Activated CD8-positive, alpha-beta T cell treated with anti-CD3 and anti-CD28 coated beads for 36 hours (primary cell): Measurements from ENCODE around the gene ZNF286A. TPM values are rescaled to one million over a fixed set of nuclear protein-coding genes. Genes with fewer than 3 reads are reported as not detected.
"Not testable (repeated sequence)": the region's sequence is repeated elsewhere in the genome, so short reads cannot be mapped to it uniquely, and the experiment has no call there.

ENCODE experiments used
- ATAC-seq: fragments of 200-7000 bp; cut with Tn5 transposase; one replicate; pipeline ENCODE4 v1.10.0; 2021; ENCODE audit warnings: mild to moderate bottlenecking, moderate library complexity
- CTCF ChIA-PET: fragments of 350-600 bp; sonication (Branson Sonifier 250); formaldehyde crosslinking; loops from one replicate; lab custom pipeline; 2021; ENCODE audit warnings: antibody characterized with exemption; lab: Charles Lee
- POLR2A ChIA-PET: fragments of 350-600 bp; sonication (Branson Sonifier 250); formaldehyde crosslinking; loops from one replicate; lab custom pipeline; 2021; ENCODE audit warnings: antibody characterized with exemption; lab: Charles Lee
- DNase-seq: peaks from one replicate; pipeline ENCODE4 v3.0.0-alpha.2; 2020
- H3K27ac Mint-ChIP-seq: one replicate; pipeline ENCODE4 v1.8.0; 2021; ENCODE audit warnings: mild to moderate bottlenecking, mixed read lengths
- H3K27me3 Mint-ChIP-seq: one replicate; pipeline ENCODE4 v1.8.0; 2021; ENCODE audit warnings: mixed read lengths
- H3K36me3 Mint-ChIP-seq: one replicate; pipeline ENCODE4 v1.8.0; 2021; ENCODE audit warnings: low read depth, mixed read lengths
- H3K4me1 Mint-ChIP-seq: one replicate; pipeline ENCODE4 v1.8.0; 2021; ENCODE audit warnings: low read depth, mixed read lengths
- H3K4me3 Mint-ChIP-seq: one replicate; pipeline ENCODE4 v1.8.0; 2021; ENCODE audit warnings: mild to moderate bottlenecking, moderate library complexity, mixed read lengths
- H3K9me3 Mint-ChIP-seq: one replicate; pipeline ENCODE4 v1.8.0; 2021; ENCODE audit warnings: mixed read lengths
- intact Hi-C: fragments of 100-400 bp; cut with micrococcal nuclease; formaldehyde crosslinking; loops from one replicate; pipeline ENCODE4 v1.10.0; 2022
- total RNA-seq, 2 experiments: library from RNA; stranded (reverse); gene quantifications; one replicate each; pipeline ENCODE4 v1.2.3, GENCODE V29; 2021
- TF ChIP-seq, protein P1 (sequence below): fragments of 200-600 bp; IDR thresholded peaks from one replicate; pipeline ENCODE4 v1.8.0; 2022; ENCODE audit warnings: antibody characterized with exemption, mild to moderate bottlenecking

The ZNF286A gene
- total RNA-seq, 2 experiments from 2014 or later = 39.8 to 44.7 TPM

DNA sequence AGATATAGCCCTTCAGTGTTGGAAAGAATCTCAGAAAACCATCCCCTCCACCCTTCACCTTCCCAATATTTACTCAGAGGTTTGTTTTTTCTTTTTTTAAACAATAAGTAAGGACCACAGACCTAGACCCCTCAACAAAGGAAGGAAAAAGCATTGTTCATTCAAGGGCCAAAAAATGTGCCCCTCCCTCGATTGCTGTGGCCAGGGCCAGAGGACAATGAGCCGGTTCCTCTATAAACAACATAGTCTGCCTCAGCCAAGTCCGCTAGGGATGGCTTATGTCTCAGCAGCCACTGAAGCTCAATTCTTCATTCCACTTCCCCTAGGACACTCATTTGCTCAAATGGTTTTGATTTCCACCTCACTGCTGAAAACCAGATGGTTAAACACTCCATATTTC is 39.5 kb upstream of the ZNF286A start:
- TF ChIP-seq, protein P1, sequence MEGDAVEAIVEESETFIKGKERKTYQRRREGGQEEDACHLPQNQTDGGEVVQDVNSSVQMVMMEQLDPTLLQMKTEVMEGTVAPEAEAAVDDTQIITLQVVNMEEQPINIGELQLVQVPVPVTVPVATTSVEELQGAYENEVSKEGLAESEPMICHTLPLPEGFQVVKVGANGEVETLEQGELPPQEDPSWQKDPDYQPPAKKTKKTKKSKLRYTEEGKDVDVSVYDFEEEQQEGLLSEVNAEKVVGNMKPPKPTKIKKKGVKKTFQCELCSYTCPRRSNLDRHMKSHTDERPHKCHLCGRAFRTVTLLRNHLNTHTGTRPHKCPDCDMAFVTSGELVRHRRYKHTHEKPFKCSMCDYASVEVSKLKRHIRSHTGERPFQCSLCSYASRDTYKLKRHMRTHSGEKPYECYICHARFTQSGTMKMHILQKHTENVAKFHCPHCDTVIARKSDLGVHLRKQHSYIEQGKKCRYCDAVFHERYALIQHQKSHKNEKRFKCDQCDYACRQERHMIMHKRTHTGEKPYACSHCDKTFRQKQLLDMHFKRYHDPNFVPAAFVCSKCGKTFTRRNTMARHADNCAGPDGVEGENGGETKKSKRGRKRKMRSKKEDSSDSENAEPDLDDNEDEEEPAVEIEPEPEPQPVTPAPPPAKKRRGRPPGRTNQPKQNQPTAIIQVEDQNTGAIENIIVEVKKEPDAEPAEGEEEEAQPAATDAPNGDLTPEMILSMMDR = no peak
- ATAC-seq (no peak), DNase-seq (no peak)
- H3K27ac Mint-ChIP-seq = no peak overlapping the region
- no peaks in the 10 kb centered on the region for H3K4me1 Mint-ChIP-seq
- no peaks in the 10 kb centered on the region for H3K9me3 Mint-ChIP-seq
- ChIA-PET POLR2A (no interaction called here), CTCF (no interaction called here)
- intact Hi-C loops = no loop called here
- no peak overlapping the region for H3K4me3 Mint-ChIP-seq
- peaks cover 26% of the 10 kb centered on the region for H3K36me3 Mint-ChIP-seq
- H3K27me3 Mint-ChIP-seq = no peaks in the 10 kb centered on the region

DNA sequence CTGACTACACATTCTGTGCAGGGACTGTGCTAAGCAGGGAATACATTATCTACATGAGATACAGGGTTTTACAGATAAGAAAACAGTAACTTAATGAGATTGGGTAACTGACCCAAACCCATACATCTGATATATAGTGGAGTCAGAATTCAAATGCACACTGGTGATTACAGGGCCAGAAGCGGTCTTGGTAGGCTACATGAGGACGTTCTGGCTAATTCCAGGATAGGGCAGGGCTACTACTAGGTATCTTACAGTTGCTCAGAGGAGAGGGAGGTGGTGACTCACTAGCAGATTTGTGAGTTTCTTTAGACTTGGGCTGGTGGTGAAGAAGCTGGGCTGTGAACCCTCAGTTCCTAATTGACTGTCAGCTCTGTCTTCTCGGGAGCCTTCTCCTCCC is 36.9 kb upstream of the ZNF286A start:
- TF ChIP-seq, protein P1 = no peak
- ATAC-seq (no peak), DNase-seq (no peak)
- H3K27ac Mint-ChIP-seq = no peak overlapping the region
- intact Hi-C loops = no loop called here
- H3K36me3 Mint-ChIP-seq = peaks cover 29% of the 10 kb centered on the region
- H3K27me3 Mint-ChIP-seq = no peaks in the 10 kb centered on the region
- H3K4me1 Mint-ChIP-seq = no peaks in the 10 kb centered on the region
- ChIA-PET CTCF (no interaction called here), POLR2A (no interaction called here)
- no peaks in the 10 kb centered on the region for H3K9me3 Mint-ChIP-seq
- no peak overlapping the region for H3K4me3 Mint-ChIP-seq

DNA sequence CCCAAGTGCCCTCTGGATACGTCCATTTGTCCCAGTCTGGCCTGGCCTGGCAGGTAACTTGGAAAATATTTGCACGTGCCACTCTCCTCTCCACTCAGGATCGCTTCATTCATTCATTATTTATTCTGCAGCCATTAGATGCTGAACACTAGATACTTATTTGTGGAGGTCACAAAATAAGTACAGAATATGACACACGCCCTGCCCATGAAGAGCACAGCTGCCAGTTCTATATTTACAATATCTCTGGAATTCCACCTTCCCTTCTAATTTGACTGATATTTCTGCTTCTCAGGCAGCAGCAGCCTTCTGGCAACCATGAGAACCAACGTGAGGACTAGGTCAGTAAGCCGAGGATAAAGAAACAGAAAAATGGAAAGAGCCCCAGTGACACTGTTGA is 36.4 kb upstream of the ZNF286A start:
- no peaks in the 10 kb centered on the region for H3K9me3 Mint-ChIP-seq
- ChIA-PET CTCF (no interaction called here), POLR2A (no interaction called here)
- no peaks in the 10 kb centered on the region for H3K27me3 Mint-ChIP-seq
- intact Hi-C loops = no loop called here
- no peaks in the 10 kb centered on the region for H3K4me1 Mint-ChIP-seq
- ATAC-seq (no peak), DNase-seq (no peak)
- TF ChIP-seq, protein P1 = no peak
- H3K4me3 Mint-ChIP-seq = no peak overlapping the region
- H3K27ac Mint-ChIP-seq = no peak overlapping the region
- H3K36me3 Mint-ChIP-seq = peaks cover 31% of the 10 kb centered on the region

DNA sequence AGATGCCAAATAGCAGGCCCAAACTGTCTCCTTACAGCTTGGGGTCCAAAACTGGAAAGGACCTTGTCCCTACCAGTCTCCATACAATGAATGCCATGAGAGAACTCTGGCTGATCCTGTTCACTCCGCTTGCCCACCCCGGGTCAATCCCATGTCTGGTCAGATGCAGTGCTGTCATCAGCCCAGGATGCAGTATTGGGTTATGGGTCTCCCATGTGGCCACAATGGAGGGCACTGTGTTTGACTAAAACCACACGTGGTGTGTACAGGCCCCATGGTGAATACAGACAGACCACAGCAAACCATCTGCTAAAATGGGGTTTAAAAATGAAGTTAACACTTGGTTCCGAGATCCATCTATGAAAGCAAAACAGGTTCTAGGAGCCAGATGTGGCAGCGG is 35.9 kb upstream of the ZNF286A start:
- Mint-ChIP-seq H3K27ac (no peak overlapping the region), H3K9me3 (no peaks in the 10 kb centered on the region), H3K27me3 (no peaks in the 10 kb centered on the region), H3K36me3 (peaks cover 31% of the 10 kb centered on the region), H3K4me3 (no peak overlapping the region), H3K4me1 (no peaks in the 10 kb centered on the region)
- TF ChIP-seq, protein P1 = no peak
- DNase-seq = no peak
- no peak for ATAC-seq
- CTCF ChIA-PET = no interaction called here
- POLR2A ChIA-PET = no interaction called here
- intact Hi-C loops = no loop called here

DNA sequence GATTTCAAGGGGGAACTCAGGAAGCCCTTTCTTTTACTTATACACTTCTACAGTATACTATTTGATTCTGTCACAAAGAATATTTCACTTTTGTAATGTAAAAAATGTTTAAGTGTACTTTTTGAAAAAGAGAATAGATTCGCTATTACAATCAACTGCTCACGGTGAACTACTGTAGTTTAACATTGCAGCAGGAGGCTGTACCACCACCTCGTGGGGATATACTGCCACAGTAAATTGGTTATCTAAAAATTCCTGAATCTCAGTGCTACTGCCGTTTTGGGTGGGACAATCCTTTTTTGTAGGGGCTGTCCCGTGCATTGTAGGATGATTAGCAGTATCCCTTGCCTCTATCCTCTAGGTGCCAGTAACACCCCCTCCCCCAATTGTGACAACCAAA is 30.0 kb upstream of the ZNF286A start:
- CTCF ChIA-PET, H3K4me1 Mint-ChIP-seq, DNase-seq, H3K9me3 Mint-ChIP-seq, H3K4me3 Mint-ChIP-seq, intact Hi-C loops, POLR2A ChIA-PET, H3K27ac Mint-ChIP-seq, ATAC-seq, H3K27me3 Mint-ChIP-seq: not testable (repeated sequence)
- peaks cover 33% of the 10 kb centered on the region for H3K36me3 Mint-ChIP-seq

DNA sequence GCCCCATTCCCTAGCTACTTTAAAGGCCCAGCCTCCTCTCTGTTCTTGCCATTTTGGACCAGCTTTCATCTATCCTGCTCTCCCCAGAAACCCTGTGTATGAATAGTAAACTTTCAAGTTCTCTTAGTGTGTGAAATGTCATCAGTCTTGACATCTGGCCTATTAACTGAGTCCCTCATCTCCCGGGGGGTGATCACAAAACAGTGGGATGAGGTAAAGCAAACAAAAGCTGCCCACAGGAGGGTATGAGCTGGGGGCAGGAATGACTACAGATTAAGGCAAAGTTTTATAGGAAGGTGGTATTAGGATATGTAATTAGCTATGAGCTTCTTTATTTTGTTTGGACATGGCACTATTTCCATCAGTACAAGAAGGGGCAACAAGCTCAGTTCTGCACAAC is 24.9 kb upstream of the ZNF286A start:
- H3K9me3 Mint-ChIP-seq, ATAC-seq, H3K27ac Mint-ChIP-seq, H3K27me3 Mint-ChIP-seq, H3K4me3 Mint-ChIP-seq, DNase-seq, H3K4me1 Mint-ChIP-seq, intact Hi-C loops, POLR2A ChIA-PET, CTCF ChIA-PET: not testable (repeated sequence)
- peaks cover 37% of the 10 kb centered on the region for H3K36me3 Mint-ChIP-seq

DNA sequence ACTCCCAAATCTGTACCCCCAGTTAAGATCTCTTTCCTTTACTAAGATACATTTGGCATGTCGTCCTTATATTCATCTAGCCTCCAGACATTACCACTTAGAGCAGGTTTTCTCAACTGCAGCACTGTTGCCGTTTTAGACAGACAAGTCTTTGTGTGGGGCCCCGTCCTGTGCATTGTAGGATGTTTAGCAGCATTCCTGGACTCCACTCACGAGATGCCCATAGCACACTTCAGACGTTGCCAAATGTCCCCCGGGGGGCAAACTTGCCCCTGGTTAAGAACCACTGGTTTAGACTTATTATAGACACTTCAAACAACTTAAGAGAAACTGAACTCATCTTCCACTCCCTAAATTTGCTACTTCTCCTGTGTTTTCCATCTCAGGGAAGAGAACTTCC is 23.6 kb upstream of the ZNF286A start:
- H3K9me3 Mint-ChIP-seq = not testable (repeated sequence)

DNA sequence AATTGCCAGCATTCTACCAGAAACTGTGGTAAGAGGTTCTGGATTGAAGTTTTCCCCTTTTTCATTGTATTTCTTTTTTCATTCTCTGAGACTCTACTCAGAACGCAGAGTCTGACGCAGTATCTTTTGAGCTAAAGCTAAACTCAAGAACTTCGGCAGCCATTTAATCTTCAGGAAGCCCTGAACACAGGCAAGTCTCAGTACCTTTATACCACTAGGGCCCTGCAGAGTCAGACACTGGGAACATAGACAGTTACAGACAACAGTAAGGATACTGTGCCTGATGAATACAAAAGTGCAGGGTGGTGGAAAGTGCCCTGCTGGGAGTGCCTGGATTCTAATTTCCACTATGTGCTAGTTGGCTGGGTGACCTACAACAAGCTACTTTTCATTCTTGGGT is 16.4 kb upstream of the ZNF286A start:
- intact Hi-C loops, H3K27me3 Mint-ChIP-seq, DNase-seq, CTCF ChIA-PET, H3K27ac Mint-ChIP-seq, H3K9me3 Mint-ChIP-seq, ATAC-seq, POLR2A ChIA-PET: not testable (repeated sequence)
- peaks cover 17% of the 10 kb centered on the region for H3K36me3 Mint-ChIP-seq
- peak overlapping the region; percentile 94 for H3K4me3 Mint-ChIP-seq
- peaks cover 25% of the 10 kb centered on the region for H3K4me1 Mint-ChIP-seq

More for the DNA sequence above, 23.6 kb upstream of the ZNF286A start:
- CTCF ChIA-PET, H3K4me3 Mint-ChIP-seq, ATAC-seq, H3K27me3 Mint-ChIP-seq, DNase-seq, intact Hi-C loops, POLR2A ChIA-PET, H3K27ac Mint-ChIP-seq: not testable (repeated sequence)
- H3K4me1 Mint-ChIP-seq = peaks cover 10% of the 10 kb centered on the region
- H3K36me3 Mint-ChIP-seq = peaks cover 39% of the 10 kb centered on the region

DNA sequence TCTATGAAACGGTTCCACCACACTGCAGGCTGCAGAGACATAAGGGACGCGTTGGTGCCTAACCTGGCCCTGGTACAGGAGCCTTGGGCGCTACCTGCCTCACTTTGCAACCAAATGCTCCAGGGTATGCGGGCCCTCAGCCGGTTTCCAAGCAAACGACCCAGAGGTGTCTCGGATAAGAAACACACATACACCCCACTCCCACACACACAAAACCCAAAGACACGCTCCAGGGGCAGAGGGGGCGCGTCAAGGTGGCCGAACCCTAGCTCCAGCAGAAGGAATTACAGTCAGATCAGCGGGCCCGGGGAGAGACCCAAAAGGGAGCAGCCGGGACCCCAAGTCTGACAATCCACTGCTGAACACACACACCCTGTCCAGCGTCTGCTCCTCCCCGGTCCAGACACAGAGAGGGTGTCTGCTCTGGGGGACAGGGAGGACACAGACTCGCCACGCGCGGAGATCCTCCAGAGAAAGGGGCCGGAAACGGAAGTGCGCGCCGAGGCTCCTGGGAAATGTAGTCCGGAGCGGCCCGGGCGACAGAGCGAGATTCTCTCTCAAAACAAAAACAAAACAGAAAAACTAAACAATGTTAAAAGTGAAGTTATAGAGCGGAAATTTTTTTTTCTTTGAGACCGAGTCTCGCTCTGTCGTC is 15.6 kb upstream of the ZNF286A start, which contains the start of gene TRIM16:
Gene TRIM16, minus strand, starts transcription at position 488 of the 655 bp plus-strand sequence. CDS start 32,702 bp downstream, outside the sequence.
- POLR2A ChIA-PET, CTCF ChIA-PET, H3K9me3 Mint-ChIP-seq, intact Hi-C loops, H3K27me3 Mint-ChIP-seq: not testable (repeated sequence)
- Mint-ChIP-seq H3K36me3 (peaks cover 14% of the 10 kb centered on the region), H3K27ac (peak within 1 kb of the TSS; percentile 89), H3K4me1 (peaks cover 25% of the 10 kb centered on the region), H3K4me3 (peak within 1 kb of the TSS; percentile 94)
- DNase-seq (peak; percentile 86), ATAC-seq (peak; percentile 98)
